Measurements from ENCODE around the gene SRRM5. TPM values are rescaled to one million over a fixed set of nuclear protein-coding genes. Genes with fewer than 3 reads are reported as not detected.
A peak's percentile ranks its signal among the peaks of the same experiment; 100 is the strongest.

The SRRM5 gene
- total and polyA plus RNA-seq, 4 donors = 0.07 to 0.09 (median 0.09) TPM

GRCh38 chr19:43616954-43617353 is 5.1 kb downstream of the SRRM5 start:
- Histone ChIP-seq H3K36me3 (ENCODE audit: control insufficient read depth in 4 of 4, insufficient read depth in 3 of 4, low read depth in 1 of 4, low read length in 3 of 4) (peaks cover 0 to 10% (median 2%) of the 10 kb centered on the region in 4 donors), H3K9ac (ENCODE audit: low read depth in 1 of 2, low read length in 2 of 2) (no peak overlapping the region), H3K27ac (ENCODE audit: low read depth in 1 of 2, low read length in 2 of 2) (no peak overlapping the region), H3K4me1 (ENCODE audit: control insufficient read depth in 4 of 4, insufficient read depth in 4 of 4, low read length in 3 of 4) (peaks cover 0 to 16% (median 11%) of the 10 kb centered on the region in 4 donors), H3K27me3 (ENCODE audit: control insufficient read depth in 4 of 4, insufficient read depth in 4 of 4, low read length in 3 of 4) (no peaks in the 10 kb centered on the region), H3K9me3 (ENCODE audit: control insufficient read depth in 4 of 4, low read length in 3 of 4) (no peaks in the 10 kb centered on the region), H3K4me3 (ENCODE audit: low read depth in 1 of 3, low read length in 3 of 3) (no peak overlapping the region)
- DNase-seq (ENCODE audit: low spot score) = no peak
- WGBS = 92% methylated on average over 6 of the region's 6 CpGs
- TF ChIP-seq RAD21 (IDR thresholded peaks at IDR 0.05) = no peak
- TF ChIP-seq NR2F2 (IDR thresholded peaks at IDR 0.05) = no peak
- TF ChIP-seq GABPA (IDR thresholded peaks at IDR 0.05 in 1 of 2, conservative IDR thresholded peaks at IDR 0.05 in 1 of 2) = no peak
- TF ChIP-seq TAF1 (conservative IDR thresholded peaks at IDR 0.05) = no peak
- TF ChIP-seq HNF4A (conservative IDR thresholded peaks at IDR 0.05) = no peak
- TF ChIP-seq ATF3 (IDR thresholded peaks at IDR 0.05) = no peak
- TF ChIP-seq FOXA2 (IDR thresholded peaks at IDR 0.05) = no peak
- TF ChIP-seq RXRA (IDR thresholded peaks at IDR 0.05) = no peak
- no peak for TF ChIP-seq ZBTB33 (IDR thresholded peaks at IDR 0.05)
- TF ChIP-seq SP1 (IDR thresholded peaks at IDR 0.05) = no peak
- TF ChIP-seq, protein P1, sequence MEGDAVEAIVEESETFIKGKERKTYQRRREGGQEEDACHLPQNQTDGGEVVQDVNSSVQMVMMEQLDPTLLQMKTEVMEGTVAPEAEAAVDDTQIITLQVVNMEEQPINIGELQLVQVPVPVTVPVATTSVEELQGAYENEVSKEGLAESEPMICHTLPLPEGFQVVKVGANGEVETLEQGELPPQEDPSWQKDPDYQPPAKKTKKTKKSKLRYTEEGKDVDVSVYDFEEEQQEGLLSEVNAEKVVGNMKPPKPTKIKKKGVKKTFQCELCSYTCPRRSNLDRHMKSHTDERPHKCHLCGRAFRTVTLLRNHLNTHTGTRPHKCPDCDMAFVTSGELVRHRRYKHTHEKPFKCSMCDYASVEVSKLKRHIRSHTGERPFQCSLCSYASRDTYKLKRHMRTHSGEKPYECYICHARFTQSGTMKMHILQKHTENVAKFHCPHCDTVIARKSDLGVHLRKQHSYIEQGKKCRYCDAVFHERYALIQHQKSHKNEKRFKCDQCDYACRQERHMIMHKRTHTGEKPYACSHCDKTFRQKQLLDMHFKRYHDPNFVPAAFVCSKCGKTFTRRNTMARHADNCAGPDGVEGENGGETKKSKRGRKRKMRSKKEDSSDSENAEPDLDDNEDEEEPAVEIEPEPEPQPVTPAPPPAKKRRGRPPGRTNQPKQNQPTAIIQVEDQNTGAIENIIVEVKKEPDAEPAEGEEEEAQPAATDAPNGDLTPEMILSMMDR (IDR thresholded peaks at IDR 0.05; ENCODE audit: low read depth, low read length, missing input control) = no peak
- no peak for TF ChIP-seq YY1 (IDR thresholded peaks at IDR 0.05)

DNA sequence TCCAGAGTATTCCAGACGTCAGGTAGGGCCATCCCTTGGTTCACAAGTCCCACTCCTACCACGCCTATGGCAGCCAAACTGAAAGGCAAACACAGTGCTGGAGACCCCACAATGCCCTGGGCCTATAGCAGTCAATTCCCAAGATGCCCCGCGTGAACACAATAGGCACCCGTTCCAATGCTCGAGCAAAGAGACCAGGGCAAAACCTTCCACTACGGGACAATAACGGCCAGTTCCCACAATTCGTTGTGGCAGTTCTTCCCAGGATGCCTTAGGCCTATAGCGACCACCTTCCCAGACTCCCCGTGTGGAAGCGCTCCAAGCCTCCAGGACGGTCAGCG is 7.0 kb downstream of the SRRM5 start:
- no peaks in the 10 kb centered on the region for H3K27me3 ChIP-seq (ENCODE audit: control insufficient read depth in 4 of 4, insufficient read depth in 4 of 4, low read length in 3 of 4)
- H3K9me3 ChIP-seq (ENCODE audit: control insufficient read depth in 4 of 4, low read length in 3 of 4) = no peaks in the 10 kb centered on the region
- no peaks in the 10 kb centered on the region for H3K36me3 ChIP-seq (ENCODE audit: control insufficient read depth in 4 of 4, insufficient read depth in 3 of 4, low read depth in 1 of 4, low read length in 3 of 4)
- peak overlapping the region; percentile 70 to 100 (median 93) for H3K4me3 ChIP-seq (ENCODE audit: low read depth in 1 of 3, low read length in 3 of 3)
- H3K9ac ChIP-seq (ENCODE audit: low read depth in 1 of 2, low read length in 2 of 2) = peak overlapping the region; percentile 95 to 96
- peaks cover 0 to 16% (median 11%) of the 10 kb centered on the region in 4 donors for H3K4me1 ChIP-seq (ENCODE audit: control insufficient read depth in 4 of 4, insufficient read depth in 4 of 4, low read length in 3 of 4)
- peak overlapping the region; percentile 83 to 91 for H3K27ac ChIP-seq (ENCODE audit: low read depth in 1 of 2, low read length in 2 of 2)
- WGBS = under 1% methylated on average over 14 of the region's 14 CpGs
- TF ChIP-seq ATF3 (IDR thresholded peaks at IDR 0.05) = no peak
- peak; percentile 15 for TF ChIP-seq SP1 (IDR thresholded peaks at IDR 0.05)
- peak; percentile 38 for TF ChIP-seq TAF1 (conservative IDR thresholded peaks at IDR 0.05)
- no peak for DNase-seq (ENCODE audit: low spot score)

DNA sequence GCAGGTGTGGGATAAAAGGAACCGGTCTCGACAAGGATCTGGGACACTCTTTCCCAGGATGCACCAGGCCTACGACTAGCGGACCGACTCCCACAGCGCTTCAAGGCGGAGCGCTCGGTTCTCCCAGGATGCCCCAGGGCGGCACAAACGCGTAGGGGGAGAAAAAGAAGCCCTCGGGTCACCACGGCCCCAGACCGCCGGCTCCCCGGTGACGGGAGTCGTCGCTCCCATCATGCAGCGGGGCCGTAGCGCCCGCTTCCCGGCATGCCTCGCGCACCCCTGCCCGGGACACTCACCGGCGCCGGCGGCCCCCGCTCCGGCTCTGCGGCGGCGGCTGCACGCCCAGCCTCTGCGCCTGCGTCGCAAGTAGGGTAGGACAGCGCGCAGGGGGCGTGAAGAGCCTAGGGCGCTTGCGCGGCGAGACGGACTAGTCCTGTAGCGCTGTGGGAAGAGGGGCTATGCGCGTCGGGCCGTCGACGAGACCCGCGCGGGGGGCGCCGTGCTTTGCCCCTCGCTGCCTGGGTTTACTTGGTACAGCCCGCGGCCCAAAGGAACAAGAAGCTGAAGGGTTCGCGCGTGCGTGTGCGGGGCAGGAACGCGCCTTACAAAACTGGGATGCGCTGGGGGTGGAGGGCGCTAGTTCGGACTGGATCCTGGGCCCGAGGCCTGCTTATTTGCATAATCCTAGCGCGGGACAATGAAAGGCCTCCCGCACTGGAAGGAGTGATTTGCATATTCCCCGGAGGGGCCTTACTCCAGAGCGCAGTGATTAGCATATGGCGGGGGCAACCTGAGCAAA is 7.6 kb downstream of the SRRM5 start, which contains the start of gene ZNF428:
TSS of gene ZNF428 (minus strand) at position 368 of the 799 bp plus-strand sequence. CDS start 5,325 bp downstream, outside the sequence.
- no peaks in the 10 kb centered on the region for H3K27me3 ChIP-seq (ENCODE audit: control insufficient read depth in 4 of 4, insufficient read depth in 4 of 4, low read length in 3 of 4)
- H3K27ac ChIP-seq (ENCODE audit: low read depth in 1 of 2, low read length in 2 of 2) = peak within 1 kb of the TSS; percentile 83 to 91
- H3K36me3 ChIP-seq (ENCODE audit: control insufficient read depth in 4 of 4, insufficient read depth in 3 of 4, low read depth in 1 of 4, low read length in 3 of 4) = no peaks in the 10 kb centered on the region
- H3K9me3 ChIP-seq (ENCODE audit: control insufficient read depth in 4 of 4, low read length in 3 of 4) = no peaks in the 10 kb centered on the region
- DNase-seq (ENCODE audit: low spot score) = peak; percentile 85
- peaks cover 0 to 16% (median 11%) of the 10 kb centered on the region in 4 donors for H3K4me1 ChIP-seq (ENCODE audit: control insufficient read depth in 4 of 4, insufficient read depth in 4 of 4, low read length in 3 of 4)
- WGBS = under 1% methylated on average over 81 of the region's 81 CpGs
- TF ChIP-seq, protein P1 (IDR thresholded peaks at IDR 0.05; ENCODE audit: low read depth, low read length, missing input control) = no peak
- peak; percentile 34 for TF ChIP-seq YY1 (IDR thresholded peaks at IDR 0.05)
- TF ChIP-seq TAF1 (conservative IDR thresholded peaks at IDR 0.05) = no peak
- TF ChIP-seq GABPA (IDR thresholded peaks at IDR 0.05 in 1 of 2, conservative IDR thresholded peaks at IDR 0.05 in 1 of 2) = no peak
- no peak for TF ChIP-seq HNF4G (IDR thresholded peaks at IDR 0.05)
- TF ChIP-seq, protein P2, sequence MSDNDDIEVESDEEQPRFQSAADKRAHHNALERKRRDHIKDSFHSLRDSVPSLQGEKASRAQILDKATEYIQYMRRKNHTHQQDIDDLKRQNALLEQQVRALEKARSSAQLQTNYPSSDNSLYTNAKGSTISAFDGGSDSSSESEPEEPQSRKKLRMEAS (IDR thresholded peaks at IDR 0.05) = no peak
- H3K4me3 ChIP-seq (ENCODE audit: low read depth in 1 of 3, low read length in 3 of 3) = peak within 1 kb of the TSS; percentile 70 to 100 (median 93)
- peak within 1 kb of the TSS; percentile 95 to 96 for H3K9ac ChIP-seq (ENCODE audit: low read depth in 1 of 2, low read length in 2 of 2)

Measured in liver (tissue), 9 donors.